HFFc6 (cell line): ENCODE measurements around the gene SLC35B2. TPM values are rescaled to one million over a fixed set of nuclear protein-coding genes. Genes with fewer than 3 reads are reported as not detected.

Experiments used
- DNase-seq: peaks from one replicate; pipeline ENCODE4 v3.0.0-alpha.2; 2018
- H3K27ac Mint-ChIP-seq: 2 replicates; pipeline ENCODE4 v1.8.0; 2020; ENCODE audit warnings: mild to moderate bottlenecking, mixed read lengths
- H3K27me3 Mint-ChIP-seq: 2 replicates; pipeline ENCODE4 v1.8.0; 2021; ENCODE audit warnings: mild to moderate bottlenecking, moderate library complexity, mixed read lengths; ENCODE audit not compliant: insufficient read depth
- H3K36me3 Mint-ChIP-seq: 2 replicates; pipeline ENCODE4 v1.8.0; 2021; ENCODE audit warnings: low read depth, mixed read lengths
- H3K4me1 Mint-ChIP-seq: 2 replicates; pipeline ENCODE4 v1.8.0; 2020; ENCODE audit warnings: low read depth, mixed read lengths
- H3K4me3 Mint-ChIP-seq: 2 replicates; pipeline ENCODE4 v1.8.0; 2020; ENCODE audit warnings: mild to moderate bottlenecking, moderate library complexity, mixed read lengths
- H3K9me3 Mint-ChIP-seq: 2 replicates; pipeline ENCODE4 v1.8.0; 2020; ENCODE audit warnings: mild to moderate bottlenecking, mixed read lengths
- total RNA-seq, 6 experiments: library from RNA; stranded (reverse); fragmentation: NEBNext Ultra II Directional; extraction: Animal tissue kit (Norgen Biotek cat#: 25700); gene quantifications; 2 replicates in 1 of 6; 3 replicates in 5 of 6; pipeline ENCODE4 v1.2.3, GENCODE V29; 2021
- TF ChIP-seq, protein P1 (sequence below): fragments of 200-600 bp; sonication (generic); IDR thresholded peaks from 2 replicates; pipeline ENCODE4 v1.5.0; 2021; ENCODE audit warnings: antibody characterized with exemption, mild to moderate bottlenecking

The SLC35B2 gene
- total RNA-seq, 6 experiments from 2014 or later = 108 to 132 (median 120) TPM

DNA sequence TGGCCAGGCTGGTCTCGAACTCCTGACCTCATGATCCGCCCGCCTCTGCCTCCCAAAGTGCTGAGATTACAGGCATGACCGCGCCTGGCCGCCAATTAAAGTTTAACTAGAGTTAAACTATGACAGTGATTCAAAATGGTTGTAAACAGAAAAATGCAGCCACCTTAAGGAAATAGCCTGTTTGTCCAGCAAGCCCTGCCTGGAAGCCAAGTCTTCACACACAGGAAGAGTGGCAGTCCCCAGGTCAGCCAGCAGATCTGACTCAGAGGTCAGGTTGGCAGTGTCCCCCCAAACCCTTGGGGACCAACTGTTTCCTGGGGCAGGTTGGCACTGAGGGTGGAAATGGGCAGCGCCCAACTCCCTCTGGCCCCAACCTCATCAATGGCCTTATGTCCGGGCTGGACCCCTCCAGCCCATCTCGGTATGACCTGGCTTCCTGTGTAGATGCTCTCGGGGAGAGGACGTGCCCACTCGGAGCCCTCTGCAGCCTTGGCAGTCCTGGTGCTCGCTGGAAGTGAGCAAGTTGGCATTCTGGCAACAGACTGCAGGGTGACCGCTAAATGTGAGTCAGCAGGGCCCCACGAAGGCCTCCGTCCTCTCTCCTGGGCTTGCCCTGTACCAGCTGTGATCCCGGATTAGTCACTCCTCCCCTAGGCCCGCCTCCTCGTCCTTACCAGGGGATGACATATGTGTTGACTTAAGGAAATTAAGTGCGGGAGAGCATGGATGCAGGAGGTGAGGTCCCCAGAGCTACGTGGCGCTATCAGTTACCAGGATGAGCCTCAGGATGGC lies 20.1 kb downstream of the SLC35B2 start:
- TF ChIP-seq, protein P1, sequence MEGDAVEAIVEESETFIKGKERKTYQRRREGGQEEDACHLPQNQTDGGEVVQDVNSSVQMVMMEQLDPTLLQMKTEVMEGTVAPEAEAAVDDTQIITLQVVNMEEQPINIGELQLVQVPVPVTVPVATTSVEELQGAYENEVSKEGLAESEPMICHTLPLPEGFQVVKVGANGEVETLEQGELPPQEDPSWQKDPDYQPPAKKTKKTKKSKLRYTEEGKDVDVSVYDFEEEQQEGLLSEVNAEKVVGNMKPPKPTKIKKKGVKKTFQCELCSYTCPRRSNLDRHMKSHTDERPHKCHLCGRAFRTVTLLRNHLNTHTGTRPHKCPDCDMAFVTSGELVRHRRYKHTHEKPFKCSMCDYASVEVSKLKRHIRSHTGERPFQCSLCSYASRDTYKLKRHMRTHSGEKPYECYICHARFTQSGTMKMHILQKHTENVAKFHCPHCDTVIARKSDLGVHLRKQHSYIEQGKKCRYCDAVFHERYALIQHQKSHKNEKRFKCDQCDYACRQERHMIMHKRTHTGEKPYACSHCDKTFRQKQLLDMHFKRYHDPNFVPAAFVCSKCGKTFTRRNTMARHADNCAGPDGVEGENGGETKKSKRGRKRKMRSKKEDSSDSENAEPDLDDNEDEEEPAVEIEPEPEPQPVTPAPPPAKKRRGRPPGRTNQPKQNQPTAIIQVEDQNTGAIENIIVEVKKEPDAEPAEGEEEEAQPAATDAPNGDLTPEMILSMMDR = no peak
- H3K4me1 Mint-ChIP-seq = peaks cover 50% of the 10 kb centered on the region
- H3K36me3 Mint-ChIP-seq = no peaks in the 10 kb centered on the region
- H3K27ac Mint-ChIP-seq = peak overlapping the region; percentile 96
- H3K4me3 Mint-ChIP-seq = peak overlapping the region; percentile 86
- no peaks in the 10 kb centered on the region for H3K9me3 Mint-ChIP-seq
- DNase-seq = peak; percentile 98
- H3K27me3 Mint-ChIP-seq = peaks cover 2% of the 10 kb centered on the region

DNA sequence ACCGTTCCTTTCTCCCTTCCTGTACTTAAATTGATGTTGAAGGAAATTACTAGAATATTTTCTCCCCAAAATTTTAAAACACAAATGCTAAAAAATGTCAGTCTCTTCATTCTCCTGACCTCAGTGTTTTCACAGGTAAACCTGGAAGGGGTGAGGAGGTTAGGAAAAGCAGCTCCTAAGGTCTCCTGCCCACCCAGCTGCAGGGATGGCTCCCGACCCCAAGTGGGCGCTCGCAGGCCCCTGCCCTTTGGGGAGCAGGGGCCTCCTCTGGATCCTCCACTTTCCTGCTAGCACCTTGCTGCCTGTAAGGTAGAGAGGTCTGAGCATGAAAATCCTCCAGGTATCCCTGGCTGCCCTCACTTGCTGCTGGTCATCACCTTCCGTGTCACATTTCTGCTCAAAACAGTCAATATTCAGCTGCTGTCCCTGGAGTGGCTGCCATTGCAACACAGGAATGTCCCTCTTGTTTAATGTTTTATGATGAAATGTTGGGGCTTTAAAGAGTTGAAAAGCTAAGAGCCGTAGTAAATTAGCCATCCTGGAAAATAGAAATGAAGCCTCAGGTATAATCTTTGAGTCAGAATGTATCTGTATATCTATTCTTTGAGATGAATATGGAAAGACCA lies 21.3 kb downstream of the SLC35B2 start:
- Mint-ChIP-seq H3K9me3 (no peaks in the 10 kb centered on the region), H3K4me3 (no peak overlapping the region), H3K27me3 (peaks cover 2% of the 10 kb centered on the region), H3K36me3 (no peaks in the 10 kb centered on the region), H3K27ac (no peak overlapping the region), H3K4me1 (peaks cover 52% of the 10 kb centered on the region)
- TF ChIP-seq, protein P1 = no peak
- DNase-seq = no peak

DNA sequence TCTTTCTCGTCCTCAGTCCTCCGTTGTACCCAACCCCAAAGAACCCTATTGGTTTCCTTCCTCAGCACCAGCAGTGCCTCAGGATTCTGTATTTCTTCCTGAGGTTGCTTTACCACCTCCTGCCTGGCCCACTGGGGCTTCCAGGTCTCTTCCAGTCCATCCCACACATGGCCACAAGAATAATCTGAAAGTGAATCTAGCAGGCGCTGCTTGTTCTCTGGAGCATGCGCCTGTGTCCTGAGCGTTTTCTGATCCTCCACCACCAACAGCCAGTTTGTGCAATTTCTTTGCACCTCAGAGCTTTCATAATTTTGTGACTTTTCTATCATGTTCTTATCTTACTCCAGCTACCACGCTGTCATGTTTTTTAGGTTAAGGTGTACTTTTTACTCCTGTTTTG lies 22.1 kb downstream of the SLC35B2 start:
- TF ChIP-seq, protein P1 = no peak
- no peak for DNase-seq
- H3K36me3 Mint-ChIP-seq = no peaks in the 10 kb centered on the region
- H3K4me1 Mint-ChIP-seq = peaks cover 57% of the 10 kb centered on the region
- no peak overlapping the region for H3K4me3 Mint-ChIP-seq
- H3K9me3 Mint-ChIP-seq = no peaks in the 10 kb centered on the region
- H3K27me3 Mint-ChIP-seq = peaks cover 2% of the 10 kb centered on the region
- H3K27ac Mint-ChIP-seq = peak overlapping the region; percentile 87

DNA sequence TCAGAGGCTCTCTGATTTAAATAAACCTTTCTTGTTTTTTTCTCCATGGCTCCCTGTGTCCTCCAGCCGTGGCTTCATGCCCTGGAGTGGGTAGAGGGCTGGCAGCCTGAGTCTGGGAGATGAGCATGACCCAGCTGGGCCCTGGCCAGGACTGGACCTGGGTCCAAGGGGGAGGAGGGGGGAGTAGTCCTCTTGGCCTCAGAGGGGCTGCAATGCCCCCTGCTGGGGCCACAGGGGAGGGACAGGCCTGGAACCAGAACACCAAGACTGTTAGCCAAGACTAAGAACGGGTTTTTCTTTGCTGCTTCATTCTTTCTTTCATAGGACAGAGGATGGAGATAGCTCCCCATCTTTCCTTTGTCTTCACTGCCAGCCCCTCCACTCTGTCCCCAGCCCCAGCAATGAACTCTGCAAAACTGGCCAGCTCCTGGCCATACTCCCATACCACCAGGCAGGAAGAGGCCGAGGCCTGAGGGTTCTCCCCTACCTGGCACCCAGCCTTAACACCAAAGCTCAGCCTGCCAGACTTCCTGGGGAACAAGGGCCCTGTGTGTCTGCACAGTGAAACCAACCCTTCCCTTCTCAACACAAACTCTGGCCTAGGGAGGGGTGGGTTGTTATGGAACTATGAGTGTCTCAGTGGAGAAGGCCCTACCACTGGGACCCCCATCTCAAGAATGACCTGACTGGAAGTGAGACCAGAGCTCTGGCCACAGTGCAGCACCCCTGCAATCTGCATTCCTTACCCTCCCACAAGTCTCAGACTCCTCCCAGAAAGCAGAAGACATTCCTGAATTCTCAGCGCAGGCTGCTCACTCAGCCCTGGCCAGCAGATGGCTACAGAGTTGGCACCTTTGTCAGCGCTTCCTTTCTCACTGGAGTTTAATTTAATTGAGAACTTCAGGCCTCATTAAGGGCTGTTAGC lies 23.0 kb downstream of the SLC35B2 start:
- peak; percentile 75 for DNase-seq
- no peak overlapping the region for H3K4me3 Mint-ChIP-seq
- H3K9me3 Mint-ChIP-seq = no peaks in the 10 kb centered on the region
- H3K27me3 Mint-ChIP-seq = peaks cover 2% of the 10 kb centered on the region
- H3K4me1 Mint-ChIP-seq = peaks cover 57% of the 10 kb centered on the region
- H3K27ac Mint-ChIP-seq = peak overlapping the region; percentile 87
- TF ChIP-seq, protein P1 = peak; percentile 78
- no peaks in the 10 kb centered on the region for H3K36me3 Mint-ChIP-seq

DNA sequence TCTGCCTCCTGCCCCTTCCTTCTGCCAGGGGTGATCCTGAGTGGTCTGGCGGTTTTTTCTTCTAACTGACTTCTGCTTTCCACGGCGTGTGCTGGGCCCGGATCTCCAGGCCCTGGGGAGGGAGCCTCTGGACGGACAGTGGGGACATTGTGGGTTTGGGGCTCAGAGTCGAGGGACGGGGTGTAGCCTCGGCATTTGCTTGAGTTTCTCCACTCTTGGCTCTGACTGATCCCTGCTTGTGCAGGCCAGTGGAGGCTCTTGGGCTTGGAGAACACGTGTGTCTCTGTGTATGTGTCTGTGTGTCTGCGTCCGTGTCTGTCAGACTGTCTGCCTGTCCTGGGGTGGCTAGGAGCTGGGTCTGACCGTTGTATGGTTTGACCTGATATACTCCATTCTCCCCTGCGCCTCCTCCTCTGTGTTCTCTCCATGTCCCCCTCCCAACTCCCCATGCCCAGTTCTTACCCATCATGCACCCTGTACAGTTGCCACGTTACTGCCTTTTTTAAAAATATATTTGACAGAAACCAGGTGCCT lies 23.7 kb downstream of the SLC35B2 start:
- H3K27me3 Mint-ChIP-seq = peaks cover 2% of the 10 kb centered on the region
- DNase-seq = no peak
- no peak overlapping the region for H3K4me3 Mint-ChIP-seq
- H3K36me3 Mint-ChIP-seq = no peaks in the 10 kb centered on the region
- H3K4me1 Mint-ChIP-seq = peaks cover 55% of the 10 kb centered on the region
- TF ChIP-seq, protein P1 = no peak
- no peaks in the 10 kb centered on the region for H3K9me3 Mint-ChIP-seq
- H3K27ac Mint-ChIP-seq = peak overlapping the region; percentile 87
